Gastrocnemius medialis (tissue), 4 donors: Measurements from ENCODE around the gene PINK1.

Experiments
- CTCF ChIP-seq, 5 experiments: fragments of 450-650 bp in 3 of 5; fragments of 200-600 bp in 2 of 5; sonication (generic) in 2 of 5; IDR thresholded peaks in 4 of 5; conservative IDR thresholded peaks in 1 of 5; 1 replicate in 4 of 5; 2 replicates in 1 of 5; pipeline ENCODE4 v1.5.1; 2016 to 2019; ENCODE audit warnings: antibody characterized with exemption in 5 of 5, mild to moderate bottlenecking in 3 of 5, moderate library complexity in 3 of 5
- POLR2A ChIP-seq, 2 donors: fragments of 450-650 bp; IDR thresholded peaks; one replicate each; pipeline ENCODE4 v1.6.1; 2017; ENCODE audit warnings: antibody characterized with exemption in 2 of 2, mild to moderate bottlenecking in 2 of 2, moderate library complexity in 2 of 2

- no peak for TF ChIP-seq CTCF (IDR thresholded peaks at IDR 0.05 in 4 of 5, conservative IDR thresholded peaks at IDR 0.05 in 1 of 5)
- TF ChIP-seq POLR2A (IDR thresholded peaks at IDR 0.05), result no peak
Observed at GRCh38 chr1:20587661-20588053, 45.6 kb upstream of the PINK1 start.
